Measurements from ENCODE around the gene TEX11.
"Not testable (repeated sequence)": the region's sequence is repeated elsewhere in the genome, so short reads cannot be mapped to it uniquely, and the experiment has no call there.

Gene TEX11

GRCh38 chrX:70908541-70908940, at the start of gene TEX11:
TSS of gene TEX11 (minus strand) at chrX:70908711. CDS start at chrX:70907789, 922 bp downstream.
- no peak for DNase-seq (ENCODE audit: low read depth in 3 of 3)

- DNase-seq (ENCODE audit: low read depth in 3 of 3): no peak
Observed at GRCh38 chrX:70954871-70955270, 46.4 kb upstream of the TEX11 start.

- DNase-seq (ENCODE audit: low read depth in 3 of 3): no peak
Observed at GRCh38 chrX:70924294-70924911, 15.9 kb upstream of the TEX11 start.

GRCh38 chrX:70922774-70923473, 14.4 kb upstream of the TEX11 start:
- DNase-seq (ENCODE audit: low read depth in 3 of 3): no peak

- no peak for DNase-seq (ENCODE audit: low read depth in 3 of 3)
Observed at GRCh38 chrX:70921709-70922352, 13.3 kb upstream of the TEX11 start.

- no peak for DNase-seq (ENCODE audit: low read depth in 3 of 3)
Observed at GRCh38 chrX:70916754-70917153, 8.2 kb upstream of the TEX11 start.

GRCh38 chrX:70907900-70908299, 611 bp downstream of the TEX11 start:
- DNase-seq (ENCODE audit: low read depth in 3 of 3): no peak

- DNase-seq (ENCODE audit: low read depth in 3 of 3): no peak
Observed at GRCh38 chrX:70901465-70901864, 7.0 kb downstream of the TEX11 start.

- not testable (repeated sequence) for DNase-seq (ENCODE audit: low read depth in 3 of 3)
Observed at GRCh38 chrX:70890441-70890840, 18.1 kb downstream of the TEX11 start.

- DNase-seq (ENCODE audit: low read depth in 3 of 3): no peak
Observed at GRCh38 chrX:70878902-70879301, 29.6 kb downstream of the TEX11 start.

GRCh38 chrX:70852294-70852693, 56.2 kb downstream of the TEX11 start:
- DNase-seq (ENCODE audit: low read depth in 3 of 3): no peak

GRCh38 chrX:70844081-70844480, 64.4 kb downstream of the TEX11 start:
- not testable (repeated sequence) for DNase-seq (ENCODE audit: low read depth in 3 of 3)

- DNase-seq (ENCODE audit: low read depth in 3 of 3): not testable (repeated sequence)
Observed at GRCh38 chrX:70843620-70844019, 64.9 kb downstream of the TEX11 start.

- no peak for DNase-seq (ENCODE audit: low read depth in 3 of 3)
Observed at GRCh38 chrX:70834589-70834988, 73.9 kb downstream of the TEX11 start.

- no peak for DNase-seq (ENCODE audit: low read depth in 3 of 3)
Observed at GRCh38 chrX:70826715-70827114, 81.8 kb downstream of the TEX11 start.

- no peak for DNase-seq (ENCODE audit: low read depth in 3 of 3)
Observed at GRCh38 chrX:70825366-70825765, 83.1 kb downstream of the TEX11 start.

- DNase-seq (ENCODE audit: low read depth in 3 of 3): no peak
Observed at GRCh38 chrX:70808942-70809940, 99.3 kb downstream of the TEX11 start.

- no peak for DNase-seq (ENCODE audit: low read depth in 3 of 3)
Observed at GRCh38 chrX:70806081-70806480, 102.4 kb downstream of the TEX11 start.

GRCh38 chrX:70796742-70797141, 111.8 kb downstream of the TEX11 start:
- DNase-seq (ENCODE audit: low read depth in 3 of 3): not testable (repeated sequence)

- no peak for DNase-seq (ENCODE audit: low read depth in 3 of 3)
Observed at GRCh38 chrX:70774223-70774622, 134.3 kb downstream of the TEX11 start.

GRCh38 chrX:70769659-70770227, 138.8 kb downstream of the TEX11 start:
- no peak for DNase-seq (ENCODE audit: low read depth in 3 of 3)
